GM21825 (cell line): Measurements from ENCODE around the gene AHNAK2.

Experiments used
- ATAC-seq: cut with Tn5 transposase; IDR thresholded peaks from one replicate; pipeline ENCODE4 v1.9.1; 2021; ENCODE audit warnings: mild to moderate bottlenecking, moderate library complexity; ENCODE audit not compliant: unreplicated experiment

Gene AHNAK2

DNA sequence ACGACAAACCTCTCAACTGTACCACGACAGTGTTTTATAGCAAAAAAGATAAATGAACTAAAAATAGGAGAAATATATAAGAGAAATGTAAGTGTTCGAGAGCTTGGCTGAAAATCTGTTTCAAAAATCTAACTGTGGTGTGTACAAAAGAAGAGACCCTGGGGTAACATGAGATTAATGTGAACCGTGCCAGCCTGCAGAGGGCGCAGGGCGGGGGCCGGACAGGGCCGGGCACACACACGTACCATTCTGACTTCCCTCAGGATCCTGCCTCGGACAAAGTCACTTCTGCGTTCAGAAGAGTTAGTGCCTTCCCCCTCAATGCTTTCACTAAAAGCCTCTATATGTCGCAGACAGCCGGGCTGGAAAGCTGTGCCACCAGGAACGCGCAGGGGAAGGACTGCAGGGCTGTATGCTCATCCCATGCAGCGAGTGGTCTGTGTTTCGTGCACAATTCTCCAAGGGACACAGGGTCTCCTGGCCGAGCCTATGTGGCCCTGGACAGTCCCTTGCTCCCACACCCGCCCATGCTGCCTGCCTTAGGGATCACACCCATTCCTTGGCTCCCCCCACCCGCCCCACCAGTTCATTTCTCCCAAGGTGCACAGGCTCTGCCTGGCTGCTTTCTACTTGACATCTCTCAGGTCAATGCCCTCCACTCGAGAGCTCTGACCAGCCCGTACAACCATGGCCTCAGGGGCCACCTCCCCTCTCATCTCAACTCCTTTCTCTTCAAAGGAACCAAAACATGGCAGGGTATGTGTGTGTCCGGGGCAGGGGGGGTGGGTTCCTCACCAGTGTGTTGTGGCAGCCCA lies 34.2 kb upstream of the AHNAK2 start:
- no peak for ATAC-seq

DNA sequence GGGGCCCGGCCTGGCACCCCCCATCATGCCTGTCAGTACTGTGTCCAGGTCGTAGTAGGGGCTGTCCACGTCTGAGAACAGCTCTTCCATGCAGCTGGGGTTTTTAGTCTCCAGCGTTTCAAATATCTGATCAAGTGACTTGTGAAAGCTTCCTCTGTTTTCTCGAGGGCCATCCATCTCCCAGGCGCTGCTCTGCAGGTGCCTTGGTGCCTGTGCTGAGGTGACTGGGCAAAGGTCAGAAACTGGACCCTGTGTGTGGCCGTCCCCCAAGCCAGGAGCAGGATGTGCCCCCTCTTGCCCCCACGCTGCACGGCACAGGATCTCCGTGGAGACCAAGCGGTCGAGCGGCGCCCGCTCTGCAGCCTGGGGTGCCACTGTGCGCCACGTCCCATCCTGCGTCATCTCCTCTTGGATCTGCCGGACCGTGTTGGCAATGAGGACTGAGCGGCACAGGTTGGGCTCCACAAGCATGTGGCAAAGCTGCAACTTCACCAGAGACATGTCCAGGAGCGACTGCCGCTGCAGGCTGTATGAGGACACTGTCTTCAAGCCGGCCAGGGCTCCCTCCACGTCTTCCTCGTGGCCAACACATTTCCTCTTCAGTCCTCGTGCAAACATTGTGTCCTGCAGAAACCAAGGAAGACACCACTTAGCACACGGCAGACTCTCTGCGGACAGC lies 33.3 kb upstream of the AHNAK2 start:
- no peak for ATAC-seq

DNA sequence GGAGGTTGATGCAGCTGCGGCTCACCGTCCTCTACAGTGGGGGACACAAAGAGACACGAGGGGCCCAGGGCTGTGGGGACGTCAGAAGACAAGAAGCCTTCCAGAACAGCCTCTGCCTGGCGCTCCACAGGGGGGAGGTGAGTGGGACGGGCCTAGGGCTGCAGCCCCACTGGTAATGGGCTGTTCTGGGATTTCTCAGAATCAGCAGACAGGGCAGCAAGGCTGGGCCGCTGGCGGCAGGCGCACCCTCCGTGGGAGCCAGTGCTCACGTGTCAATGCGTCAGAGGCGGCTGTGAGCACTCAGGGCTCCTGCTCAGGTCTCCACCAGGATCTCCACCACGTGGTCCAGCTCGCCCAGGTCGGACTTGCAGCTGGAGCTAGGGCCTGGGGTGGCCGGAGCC lies 32.7 kb upstream of the AHNAK2 start:
- ATAC-seq = no peak

DNA sequence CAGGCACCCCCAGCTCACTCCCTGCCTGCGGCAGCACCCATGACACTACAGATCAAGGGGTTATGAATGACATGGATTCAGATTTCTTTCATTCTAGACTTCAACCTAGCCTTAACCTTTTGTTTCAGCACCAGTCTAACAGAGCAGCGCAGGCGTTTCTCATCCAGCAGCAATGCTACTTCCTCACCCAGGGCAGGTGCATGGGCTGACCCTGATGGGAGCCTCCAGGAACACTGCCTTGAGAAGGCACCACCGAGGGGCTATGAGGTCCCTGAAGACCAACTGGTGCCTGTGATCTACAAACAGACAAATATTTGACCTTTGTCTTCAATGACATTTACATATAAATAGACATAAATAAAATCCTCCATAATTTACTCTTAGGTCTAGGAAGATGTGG lies 31.9 kb upstream of the AHNAK2 start:
- ATAC-seq = no peak

DNA sequence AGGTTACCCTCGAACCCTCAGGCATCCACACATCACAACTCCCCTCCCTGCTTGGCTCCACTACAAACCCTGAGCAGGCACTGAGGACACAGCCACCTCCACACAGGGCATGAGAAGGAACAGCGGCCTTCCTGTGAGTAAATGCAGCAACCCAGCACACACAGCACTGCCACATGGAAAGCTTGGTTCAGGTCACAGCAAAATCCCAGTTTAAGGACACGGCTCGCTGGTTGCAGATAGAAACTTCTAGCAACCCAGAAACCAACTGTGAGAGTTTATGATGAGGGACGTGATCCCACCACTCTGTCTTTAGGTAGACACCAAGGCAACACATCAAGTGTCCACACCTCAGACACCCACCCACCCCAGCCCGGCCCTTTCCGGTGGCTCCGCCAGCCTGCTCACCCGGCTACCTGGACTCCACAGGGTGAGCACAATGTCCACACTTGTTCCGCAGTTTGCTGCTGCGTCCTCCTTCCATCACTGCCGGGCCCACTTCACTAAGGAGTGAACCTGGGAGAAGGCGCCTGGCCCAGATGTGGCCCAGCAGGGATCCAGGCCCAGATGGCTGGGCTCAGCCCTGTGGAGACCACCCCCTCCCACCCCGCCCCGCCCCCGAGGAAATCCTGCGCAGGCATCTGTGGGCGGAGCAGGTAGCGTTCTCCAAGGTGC lies 29.6 kb upstream of the AHNAK2 start:
- no peak for ATAC-seq

DNA sequence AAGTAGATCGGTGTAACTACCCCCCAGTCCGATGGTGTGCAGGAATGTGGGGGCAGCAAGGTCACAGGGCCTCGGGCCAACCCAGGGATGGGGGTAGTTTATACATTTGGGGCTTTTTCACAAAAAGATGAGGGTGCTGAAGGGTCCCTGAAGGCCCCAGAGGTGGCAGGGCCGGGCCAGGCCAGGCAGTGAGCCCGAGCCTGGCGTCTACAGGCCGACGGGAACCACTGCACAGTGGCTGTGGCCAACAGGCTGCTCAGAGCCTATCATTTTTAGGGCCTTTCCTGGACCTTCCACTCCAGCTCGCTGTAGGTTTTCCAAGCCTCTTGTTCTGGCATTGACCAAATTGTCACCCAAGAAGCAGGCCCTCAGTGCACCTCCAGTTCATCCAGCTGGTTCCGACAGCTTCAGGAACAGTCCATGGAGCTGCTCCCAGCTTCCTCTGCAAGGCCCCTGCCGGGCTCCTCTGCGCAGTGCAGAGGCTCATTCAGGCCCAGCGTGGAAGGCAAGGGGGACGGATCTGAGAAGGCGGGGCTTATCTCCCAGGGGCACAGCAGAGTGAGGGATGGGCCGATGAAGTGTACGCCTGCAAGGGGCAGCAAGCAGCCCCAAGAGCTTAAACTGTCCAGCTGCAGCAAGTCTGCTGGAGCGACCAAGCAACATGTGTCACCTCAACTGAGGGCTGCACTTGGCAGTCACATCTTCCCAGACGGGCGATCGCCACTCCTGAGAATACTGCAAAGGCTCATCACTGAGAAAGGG lies 28.8 kb upstream of the AHNAK2 start:
- ATAC-seq = no peak

DNA sequence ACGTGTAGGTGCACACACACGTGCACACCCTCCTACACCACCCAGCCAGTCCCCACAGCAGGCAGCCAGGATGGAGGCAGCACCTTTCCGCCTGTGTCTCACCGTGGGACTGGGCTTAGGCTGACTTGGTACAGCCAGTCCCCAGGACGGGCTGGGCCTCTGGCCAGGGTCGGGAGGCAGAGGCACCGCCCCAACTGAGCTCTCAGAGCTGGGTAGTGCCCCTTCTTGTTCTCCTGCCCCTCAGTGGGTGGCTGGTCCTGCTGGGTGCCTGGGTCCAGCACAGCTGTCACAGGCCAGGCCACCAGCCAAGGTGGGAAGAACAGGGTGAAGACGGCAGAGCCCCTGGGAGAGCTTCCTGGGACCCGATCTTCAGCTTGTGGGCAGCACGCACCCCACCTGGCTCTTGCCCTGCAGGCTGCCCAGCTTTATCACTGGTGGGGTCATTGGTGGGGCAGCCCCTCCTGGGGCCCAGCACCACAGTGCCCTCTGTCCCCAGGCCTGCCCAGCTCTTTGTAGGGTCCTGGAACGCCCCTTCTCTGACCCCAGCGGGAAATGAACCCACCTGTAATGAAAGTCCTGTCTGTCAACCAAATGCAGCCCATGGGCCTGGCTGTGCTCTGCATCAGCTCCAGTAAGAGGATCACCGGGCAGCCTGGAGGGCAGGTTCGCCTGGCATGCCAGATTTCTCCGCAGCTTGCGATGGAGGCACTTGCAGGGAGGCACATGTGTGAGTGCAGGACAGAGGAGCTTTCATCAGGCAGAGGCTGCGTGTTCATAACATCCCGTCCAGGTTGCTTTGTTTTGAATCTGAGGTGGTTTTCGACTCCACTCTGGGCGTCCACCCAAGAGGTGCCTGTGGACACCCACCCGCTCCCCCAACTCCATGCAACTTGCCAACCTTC lies 28.0 kb upstream of the AHNAK2 start:
- no peak for ATAC-seq

DNA sequence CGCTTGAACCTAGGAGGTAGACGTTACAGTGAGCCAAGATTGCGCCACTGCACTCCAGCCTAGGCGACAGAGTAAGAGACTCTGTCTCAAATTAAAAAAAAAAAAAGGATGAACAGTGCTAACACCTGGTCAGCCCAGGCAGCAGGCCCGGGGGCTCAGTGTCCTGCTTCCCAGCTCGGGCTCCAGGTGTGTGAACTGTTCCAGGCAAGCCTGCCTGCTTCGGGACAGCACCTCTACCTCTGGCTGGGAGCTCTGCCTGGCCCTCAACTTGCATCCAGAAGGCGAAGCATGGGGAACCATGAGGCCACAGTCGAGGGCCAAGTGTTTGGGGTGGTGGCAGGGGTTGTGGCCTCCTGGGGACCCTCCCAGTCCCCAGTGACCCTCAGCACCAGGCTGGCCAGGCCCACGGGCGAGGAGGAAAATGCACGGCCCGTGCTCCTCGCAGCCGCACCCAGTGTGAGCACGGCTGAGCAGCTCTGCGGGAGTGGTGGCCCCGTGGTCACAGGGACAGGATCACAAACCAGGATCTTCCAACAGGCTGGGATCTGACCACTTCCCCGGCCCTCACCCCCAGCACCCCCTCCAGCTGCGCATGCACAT lies 27.3 kb upstream of the AHNAK2 start:
- ATAC-seq = no peak

DNA sequence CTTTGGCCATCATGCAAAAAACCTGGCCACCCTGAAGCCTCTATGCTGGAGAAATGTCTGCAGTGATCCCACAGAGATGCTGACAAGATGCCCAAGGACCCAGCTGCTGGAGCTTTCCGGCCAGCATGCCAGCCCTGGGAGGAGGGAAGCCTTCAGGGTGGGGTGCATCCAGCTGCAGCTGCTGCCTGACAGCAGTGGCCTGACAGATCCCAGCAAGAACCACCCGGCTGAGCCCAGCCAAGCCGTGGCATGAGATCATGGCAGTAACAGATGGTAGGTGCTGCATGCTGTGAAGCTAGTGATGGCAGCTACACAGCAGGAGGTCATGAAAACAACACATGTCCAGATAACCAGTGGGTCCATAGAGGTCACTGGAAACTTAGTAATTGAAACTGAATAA lies 21.2 kb upstream of the AHNAK2 start:
- ATAC-seq = no peak

DNA sequence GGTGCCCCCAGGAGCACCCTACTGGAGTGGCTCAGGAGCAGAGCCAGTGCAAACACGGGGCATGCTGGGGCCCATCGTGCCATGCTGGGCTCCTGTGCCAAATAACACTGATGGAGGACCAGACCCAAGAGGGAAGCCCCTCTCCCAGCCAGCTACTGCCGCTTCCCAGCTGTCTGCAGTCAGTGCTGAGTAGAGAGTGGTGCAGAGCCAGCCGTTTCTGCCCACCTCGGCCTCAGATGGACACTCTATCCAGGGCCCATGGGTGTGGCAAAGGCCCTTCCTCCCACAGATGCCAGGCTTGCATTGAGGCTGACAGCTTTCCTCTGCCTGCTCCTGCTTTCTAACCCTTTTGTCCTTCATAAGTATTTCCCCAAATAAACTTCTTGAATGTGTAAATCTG lies 20.6 kb upstream of the AHNAK2 start:
- ATAC-seq = no peak

DNA sequence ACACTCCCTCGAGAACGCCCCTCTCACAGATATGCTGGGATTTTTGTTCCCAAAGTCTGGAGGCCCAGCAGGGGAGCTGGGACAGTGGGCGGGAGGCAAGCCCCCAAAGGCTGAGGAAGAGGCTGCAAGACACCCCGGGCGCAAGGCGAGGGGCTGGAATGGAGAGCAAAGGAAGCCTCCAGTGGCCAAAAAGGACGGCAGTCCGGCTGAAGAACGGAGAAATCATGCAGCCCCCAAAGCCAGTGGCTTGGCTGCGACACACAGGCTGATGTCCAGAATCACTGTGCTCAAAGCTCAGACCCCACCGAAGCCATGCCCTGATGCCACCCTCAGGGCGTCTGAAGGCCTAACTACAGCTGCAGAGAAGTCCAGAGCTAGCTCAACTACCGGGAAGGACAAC lies 18.3 kb upstream of the AHNAK2 start:
- no peak for ATAC-seq

DNA sequence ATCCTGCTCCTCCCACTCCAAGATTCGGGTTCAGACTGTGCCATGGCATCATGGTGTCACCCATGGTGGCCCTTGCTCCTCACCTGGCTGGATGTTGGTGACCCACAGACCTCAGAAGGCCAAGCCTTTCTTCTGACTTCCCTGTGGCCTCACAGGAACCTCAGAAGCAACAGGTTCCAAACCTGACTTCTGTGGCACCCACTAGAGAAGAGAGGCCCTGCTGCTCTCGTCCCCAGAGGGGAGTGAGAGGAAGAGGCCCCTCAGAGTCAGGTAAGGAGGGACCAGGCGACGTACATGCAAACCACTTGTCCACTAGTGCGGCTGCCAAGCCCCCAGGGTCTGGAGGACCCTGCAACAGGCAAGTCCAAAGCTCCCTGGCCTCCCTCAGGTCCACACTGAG lies 17.9 kb upstream of the AHNAK2 start:
- no peak for ATAC-seq

DNA sequence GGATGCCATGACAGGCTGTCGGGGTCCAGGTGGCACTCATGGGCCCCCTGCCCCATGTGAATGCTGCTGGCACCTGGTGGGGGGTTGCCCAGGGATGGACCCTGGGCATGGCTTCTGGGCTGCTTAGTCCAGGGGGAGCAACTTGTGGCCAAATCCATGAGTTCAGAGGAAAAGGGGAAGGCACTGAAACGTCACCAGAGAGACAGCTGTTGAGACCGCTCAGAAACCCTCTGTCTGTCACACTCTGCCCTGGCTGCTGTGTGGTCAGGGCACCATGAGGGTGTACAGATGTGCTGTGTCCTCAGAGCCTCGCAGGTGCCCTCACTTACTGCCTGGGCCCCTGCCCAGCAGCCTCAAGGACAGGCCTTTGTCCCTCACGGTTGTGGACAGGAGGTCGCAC lies 16.8 kb upstream of the AHNAK2 start:
- no peak for ATAC-seq

DNA sequence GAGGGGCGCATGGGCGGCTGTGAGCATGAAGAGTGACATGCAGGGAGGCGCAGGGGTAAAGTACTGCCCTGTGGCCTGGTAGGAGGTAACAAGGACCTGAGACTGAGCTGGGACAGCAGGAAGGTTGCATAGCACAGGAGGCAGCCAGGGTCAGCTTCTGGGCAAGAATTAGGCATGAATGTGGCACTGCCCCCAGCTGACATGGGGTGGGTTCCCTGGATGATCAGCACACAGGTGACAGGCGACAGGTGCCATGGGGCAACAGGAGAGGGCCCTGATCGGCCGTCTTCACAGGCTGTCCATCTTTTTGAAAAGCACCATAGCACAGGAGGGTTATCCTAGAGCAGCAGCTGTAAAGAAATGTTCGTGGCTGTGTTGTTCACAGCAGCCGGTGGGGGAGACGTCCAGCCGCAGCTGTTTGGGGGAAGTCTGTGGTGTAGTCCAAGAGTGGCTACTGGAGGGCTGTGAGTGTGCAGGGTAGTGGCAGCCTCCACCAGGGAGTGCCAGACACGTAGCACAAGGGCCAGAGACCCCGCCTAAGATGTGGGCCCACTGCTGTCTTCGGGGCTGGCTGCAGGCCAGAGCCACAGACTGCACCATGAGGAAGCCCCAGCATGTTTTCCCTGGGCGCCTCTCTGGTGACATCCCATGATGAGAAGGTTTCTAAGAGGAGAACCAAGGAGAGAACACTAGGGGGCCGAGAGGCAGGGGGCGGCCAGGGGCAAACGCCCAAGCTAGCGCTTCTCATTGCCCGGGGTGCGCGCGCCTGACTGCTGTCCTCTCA lies 15.8 kb upstream of the AHNAK2 start:
- no peak for ATAC-seq

DNA sequence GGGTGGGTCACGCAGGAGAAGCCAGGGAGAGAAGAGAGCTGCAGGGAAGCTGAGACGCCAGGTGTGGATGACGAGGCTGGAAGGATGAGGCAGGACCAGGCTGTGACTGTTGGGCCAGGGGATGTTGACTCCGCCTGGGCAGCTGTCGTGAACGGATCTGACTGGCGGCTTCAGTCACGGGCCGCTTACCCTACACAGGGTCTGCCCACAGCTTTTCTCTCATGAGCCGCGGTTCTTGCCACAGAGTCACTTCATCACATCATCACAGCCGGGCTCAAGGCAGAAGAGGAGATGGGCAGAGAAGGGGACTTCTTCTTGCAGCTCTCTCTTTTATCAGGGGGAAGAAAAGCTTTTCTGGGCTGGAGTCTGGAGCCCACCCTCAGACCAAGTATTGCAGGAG lies 15.1 kb upstream of the AHNAK2 start:
- ATAC-seq = no peak

DNA sequence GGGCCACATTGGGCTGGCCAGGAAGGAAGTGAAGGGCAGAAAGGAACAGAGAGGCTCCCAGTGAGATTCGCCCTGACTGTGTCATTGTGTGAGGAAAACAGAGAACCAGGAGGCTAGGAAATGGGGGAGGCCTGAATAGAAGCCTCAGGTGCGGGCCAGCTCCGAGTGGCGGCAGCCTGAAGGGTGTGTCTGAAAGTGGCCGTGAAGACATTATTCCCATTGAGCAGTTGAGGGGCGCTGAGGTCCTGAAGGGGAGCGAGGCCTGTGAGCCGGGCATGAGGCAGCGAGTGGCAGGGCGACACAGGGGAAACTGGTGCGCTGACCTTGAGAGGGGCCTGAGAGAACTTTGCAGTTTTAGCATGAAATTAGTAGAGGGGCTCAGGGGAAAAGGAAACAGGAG lies 14.3 kb upstream of the AHNAK2 start:
- no peak for ATAC-seq

DNA sequence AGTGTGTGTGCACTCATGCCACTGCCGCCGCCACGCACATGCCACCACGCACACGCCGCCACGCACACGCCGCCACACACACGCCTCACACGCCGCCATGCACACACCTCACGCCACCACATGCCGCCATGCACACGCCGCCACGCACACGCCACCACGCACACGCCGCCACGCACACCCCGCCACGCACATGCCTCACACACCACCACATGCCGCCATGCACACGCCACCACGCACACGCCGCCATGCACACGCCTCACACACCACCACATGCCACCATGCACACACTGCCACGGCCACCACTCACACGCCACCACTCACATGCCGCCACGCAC lies 13.7 kb upstream of the AHNAK2 start:
- no peak for ATAC-seq

DNA sequence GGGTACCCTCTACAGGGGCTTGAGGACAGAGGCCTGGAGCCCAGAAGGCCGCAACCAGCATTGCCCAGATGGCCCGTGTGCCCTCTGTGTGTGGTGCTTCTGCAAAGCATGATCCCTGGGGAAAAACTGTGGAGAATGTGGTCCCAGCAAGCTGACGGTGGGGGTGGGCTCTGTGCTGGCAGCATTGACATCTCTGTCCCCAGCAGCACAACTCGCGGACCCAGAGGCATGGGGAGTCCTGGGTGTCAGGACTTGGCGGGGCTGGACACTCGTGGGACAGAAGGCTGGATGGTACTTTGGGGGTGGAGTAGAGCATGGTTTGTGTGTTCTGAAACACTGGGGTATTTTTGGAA lies 11.8 kb upstream of the AHNAK2 start:
- no peak for ATAC-seq

DNA sequence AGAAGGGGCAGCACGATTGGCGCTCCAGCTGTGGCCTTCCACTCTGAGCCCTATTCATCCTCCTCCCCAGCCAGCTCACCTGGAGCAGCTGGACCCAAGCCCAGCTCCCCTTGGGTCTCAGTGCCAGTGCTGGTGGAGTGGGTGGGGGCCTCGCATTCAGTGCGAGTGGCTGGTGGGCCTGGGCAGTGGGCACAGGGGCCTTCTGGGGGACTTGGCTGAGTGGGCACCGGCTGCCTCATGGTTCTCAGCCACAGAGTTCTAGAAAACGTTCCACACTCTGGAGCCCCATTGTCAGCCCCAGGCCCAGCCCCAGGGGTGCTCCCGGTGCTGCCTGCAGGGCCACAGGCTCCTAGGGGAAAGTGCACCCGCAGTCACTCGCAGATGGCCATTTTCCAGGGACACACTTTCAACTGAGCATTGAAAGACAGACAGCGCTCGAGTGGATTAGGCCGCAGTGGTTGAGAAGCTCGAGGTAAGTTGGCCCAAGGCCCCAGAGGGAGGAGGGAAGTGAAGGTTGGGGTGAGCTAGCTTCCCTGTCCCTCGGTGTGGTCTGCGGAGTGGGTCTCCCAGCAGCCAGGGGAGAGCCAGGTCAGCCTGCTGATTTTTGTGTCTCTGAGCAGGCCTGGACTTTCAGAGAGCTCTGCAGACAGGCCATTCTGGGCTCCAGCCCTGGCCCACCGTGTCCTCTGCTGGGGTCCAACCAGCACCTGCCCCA lies 11.2 kb upstream of the AHNAK2 start:
- no peak for ATAC-seq
